SIG-M5 treated with dmso at 0.1 percent for 504 hours (cell line): ENCODE data around the gene LAMB1.

Experiments
- DNase-seq: peaks from one replicate; lab custom pipeline; 2025; ENCODE audit not compliant: unreplicated experiment; lab: John Stamatoyannopoulos, UW

Gene LAMB1

GRCh38 chr7:107999779-108000560 is 3.0 kb downstream of the LAMB1 start:
- no peak for DNase-seq

DNA sequence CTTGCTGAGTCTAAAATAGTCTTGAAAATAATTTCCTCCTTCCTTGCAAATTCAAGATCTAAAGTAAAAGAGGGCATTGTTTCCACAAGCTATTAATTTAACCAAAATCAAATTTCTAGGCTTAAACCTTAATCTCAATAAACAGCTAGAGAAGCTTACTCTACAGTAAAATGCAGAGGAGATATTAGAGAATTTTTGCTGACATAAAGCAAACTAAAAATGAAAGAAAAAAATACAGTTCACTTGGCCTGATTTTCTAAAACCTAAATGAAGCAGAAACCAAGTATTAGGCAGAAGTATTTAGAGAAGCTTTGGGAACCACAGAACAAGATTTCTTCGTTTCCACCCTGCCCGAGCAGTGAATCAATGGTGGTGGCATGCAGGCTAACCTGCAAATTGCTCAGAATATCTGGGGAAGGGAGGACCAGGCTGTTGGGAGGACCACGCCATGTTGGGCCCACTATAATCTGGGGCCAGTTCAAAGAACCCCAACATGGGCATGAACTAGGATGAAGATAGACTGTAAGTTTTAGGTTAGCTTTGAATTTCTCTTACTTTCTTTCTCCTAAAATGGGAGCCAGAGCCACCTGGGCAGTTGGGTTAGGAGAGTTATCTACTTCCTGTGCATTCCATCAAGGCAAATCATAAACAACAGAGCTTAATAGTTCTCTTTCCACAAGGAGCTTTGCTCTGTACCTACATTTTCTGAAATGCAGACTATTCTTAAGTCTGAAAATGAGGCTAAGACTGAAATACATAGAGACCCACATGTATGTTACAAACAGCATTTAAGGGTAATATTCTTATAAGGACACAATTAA is 4.1 kb downstream of the LAMB1 start:
- no peak for DNase-seq

DNA sequence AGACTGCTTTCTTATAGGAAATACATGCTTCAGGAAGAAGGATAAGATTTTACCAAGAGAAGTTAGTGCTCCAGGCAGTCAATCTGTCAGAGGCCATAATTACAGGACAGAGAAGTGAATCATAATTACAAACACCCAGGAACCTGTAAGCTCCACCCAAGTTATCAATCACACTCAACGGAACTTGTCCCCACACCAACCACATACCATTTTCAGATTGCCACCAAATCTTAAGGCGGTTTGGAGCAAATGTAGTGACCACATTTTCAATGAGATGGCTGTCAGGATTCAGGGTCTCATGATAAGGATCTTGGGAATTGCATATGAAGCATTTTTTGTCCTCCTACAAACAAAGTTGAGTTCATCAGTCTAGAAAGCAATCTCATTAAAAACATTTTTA is 4.8 kb downstream of the LAMB1 start:
- DNase-seq = no peak

GRCh38 chr7:107996072-107996882 is 6.7 kb downstream of the LAMB1 start:
- no peak for DNase-seq

- no peak for DNase-seq
These were observed 7.5 kb downstream of the LAMB1 start for GRCh38 chr7:107995184-107996071.

GRCh38 chr7:107994421-107995030 is 8.4 kb downstream of the LAMB1 start:
- DNase-seq = no peak

GRCh38 chr7:107993891-107994291 is 9.1 kb downstream of the LAMB1 start:
- no peak for DNase-seq

- DNase-seq = no peak
These were observed 13.2 kb downstream of the LAMB1 start for GRCh38 chr7:107989618-107990373.

DNA sequence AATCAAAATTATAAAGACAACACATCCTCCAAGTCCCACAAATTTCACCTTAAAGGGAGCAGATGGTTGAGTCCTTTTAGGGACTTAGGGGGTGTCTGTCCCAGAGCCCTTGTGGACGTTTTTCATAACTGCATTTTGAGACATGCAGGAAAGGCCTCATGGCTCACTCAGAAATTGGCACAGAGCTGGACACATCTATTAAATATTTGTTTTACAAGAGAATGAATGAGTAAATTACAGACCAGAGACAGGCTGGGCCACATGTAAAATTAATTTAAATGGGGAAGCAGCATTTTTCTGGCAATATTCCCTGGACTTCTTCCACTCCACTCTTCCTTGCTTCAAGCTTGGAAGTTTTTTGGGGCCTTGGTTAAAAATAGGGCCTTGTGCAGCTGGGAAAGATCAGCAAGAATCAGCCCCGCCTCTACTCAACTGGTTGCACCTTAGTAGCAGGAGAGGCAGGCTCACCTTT is 20.0 kb downstream of the LAMB1 start:
- DNase-seq = no peak

DNA sequence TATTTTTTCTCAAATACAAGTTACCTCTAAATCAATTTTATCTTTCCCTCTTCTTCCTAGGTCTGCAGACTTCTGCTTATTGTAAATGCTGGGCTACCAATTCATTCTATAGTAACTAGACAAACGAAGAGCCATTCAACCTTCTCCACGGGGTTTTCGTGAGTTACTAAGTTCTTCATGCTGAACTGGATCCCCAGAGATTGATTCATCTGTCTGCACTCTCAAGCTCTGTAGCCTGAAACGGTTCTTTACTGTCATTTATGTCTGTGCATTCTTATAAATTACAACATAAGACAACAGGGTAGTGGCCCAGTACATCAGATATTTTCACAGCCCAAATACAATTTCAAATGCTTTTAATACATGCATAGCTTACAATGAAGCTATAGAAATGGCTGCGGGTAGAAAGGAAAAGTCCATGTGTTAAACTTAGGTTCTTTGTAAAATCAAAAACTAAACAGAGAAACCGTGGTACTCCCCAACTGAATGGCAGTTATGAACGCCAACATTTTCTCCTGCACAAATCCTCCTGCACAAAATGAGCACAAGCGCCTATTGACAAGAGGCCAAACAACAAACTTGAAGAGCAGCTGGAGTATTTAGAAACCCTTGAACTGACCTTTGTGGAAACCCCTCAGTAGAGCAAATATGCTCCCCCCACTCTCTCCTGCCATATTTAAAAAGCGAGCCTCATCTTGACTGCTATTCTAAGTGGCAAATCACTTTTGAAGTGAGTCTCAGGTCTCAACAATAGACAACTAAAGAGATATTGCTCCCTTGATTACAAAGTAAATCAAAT is 20.7 kb downstream of the LAMB1 start:
- DNase-seq = no peak

GRCh38 chr7:107981466-107981865 is 21.5 kb downstream of the LAMB1 start:
- no peak for DNase-seq

DNA sequence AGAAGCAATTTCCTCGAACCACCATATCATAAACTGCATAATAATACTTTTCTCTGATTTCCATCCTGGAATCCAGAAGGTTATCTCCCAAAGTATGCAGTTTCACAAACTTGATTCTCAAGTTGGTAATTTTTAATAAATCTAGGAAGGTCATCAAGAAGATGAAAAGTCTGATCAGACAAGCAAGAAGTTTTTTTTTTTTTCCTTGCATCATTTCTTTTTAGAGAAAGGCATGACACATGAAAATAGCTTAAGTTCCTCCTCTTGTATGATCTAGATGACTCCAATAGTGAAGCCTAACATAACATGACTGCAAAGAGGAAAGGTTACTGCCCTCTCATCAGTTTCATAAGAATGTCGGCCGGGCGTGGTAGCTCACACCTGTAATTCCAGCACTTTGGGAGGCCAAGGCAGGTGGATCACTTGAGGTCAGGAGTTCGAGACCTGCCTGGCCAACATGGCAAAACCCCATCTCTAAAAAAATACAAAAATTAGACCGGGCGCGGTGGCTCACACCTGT is 22.2 kb downstream of the LAMB1 start:
- DNase-seq = no peak

- DNase-seq = no peak
These were observed 22.8 kb downstream of the LAMB1 start for GRCh38 chr7:107980171-107980570.

GRCh38 chr7:107978815-107979408 is 24.0 kb downstream of the LAMB1 start:
- DNase-seq = no peak

GRCh38 chr7:107977048-107977447 is 25.9 kb downstream of the LAMB1 start:
- no peak for DNase-seq

- no peak for DNase-seq
These were observed 26.3 kb downstream of the LAMB1 start for GRCh38 chr7:107976620-107977019.

GRCh38 chr7:107975394-107976013 is 27.5 kb downstream of the LAMB1 start:
- DNase-seq = no peak
